NCI-H2196 treated with DMSO at 0.1 percent for 48 hours (cell line): Measurements from ENCODE around the gene C9orf72.
"Not testable (repeated sequence)": the region's sequence is repeated elsewhere in the genome, so short reads cannot be mapped to it uniquely, and the experiment has no call there.

ENCODE experiments used
- DNase-seq: peaks from one replicate; lab custom pipeline; 2025; ENCODE audit not compliant: unreplicated experiment; lab: John Stamatoyannopoulos, UW

The C9orf72 gene

GRCh38 chr9:27519466-27520465 lies 53.5 kb downstream of the C9orf72 start:
- no peak for DNase-seq

GRCh38 chr9:27518809-27519208 lies 54.5 kb downstream of the C9orf72 start:
- no peak for DNase-seq

- no peak for DNase-seq
Measured at GRCh38 chr9:27518006-27518405, 55.3 kb downstream of the C9orf72 start.

GRCh38 chr9:27514551-27514950 lies 58.7 kb downstream of the C9orf72 start:
- no peak for DNase-seq

- no peak for DNase-seq
Measured at GRCh38 chr9:27511771-27512170, 61.5 kb downstream of the C9orf72 start.

- no peak for DNase-seq
Measured at GRCh38 chr9:27510780-27511179, 62.5 kb downstream of the C9orf72 start.

GRCh38 chr9:27506981-27507380 lies 66.3 kb downstream of the C9orf72 start:
- DNase-seq: no peak

- DNase-seq: no peak
Measured at GRCh38 chr9:27505744-27506161, 67.5 kb downstream of the C9orf72 start.

- DNase-seq: no peak
Measured at GRCh38 chr9:27504259-27504658, 69.0 kb downstream of the C9orf72 start.

- no peak for DNase-seq
Measured at GRCh38 chr9:27503623-27504022, 69.7 kb downstream of the C9orf72 start.

- not testable (repeated sequence) for DNase-seq
Measured at GRCh38 chr9:27500902-27501301, 72.4 kb downstream of the C9orf72 start.

- DNase-seq: no peak
Measured at GRCh38 chr9:27499451-27499850, 73.8 kb downstream of the C9orf72 start.

GRCh38 chr9:27497883-27498417 lies 75.3 kb downstream of the C9orf72 start:
- no peak for DNase-seq
